ENCODE results near the gene UBE2J1.

UBE2J1 gene

GRCh38 chr6:89386917-89387491, 34.5 kb upstream of the UBE2J1 start:
- TF ChIP-seq ESRRG (CRISPR knock-in tag; IDR thresholded peaks at IDR 0.05): no peak
- TF ChIP-seq TOX (CRISPR knock-in tag; IDR thresholded peaks at IDR 0.05; ENCODE audit: borderline replicate concordance): no peak
- TF ChIP-seq ZNF8 (CRISPR knock-in tag; IDR thresholded peaks at IDR 0.05): no peak
- TF ChIP-seq ZFP30 (CRISPR knock-in tag; IDR thresholded peaks at IDR 0.05): no peak
- TF ChIP-seq ZFP3 (CRISPR knock-in tag; IDR thresholded peaks at IDR 0.05): no peak
- TF ChIP-seq ISL1 (CRISPR knock-in tag; IDR thresholded peaks at IDR 0.05): no peak
- TF ChIP-seq GLIS3 (CRISPR knock-in tag; IDR thresholded peaks at IDR 0.05): no peak
- TF ChIP-seq ARNTL (CRISPR knock-in tag; IDR thresholded peaks at IDR 0.05; ENCODE audit: borderline replicate concordance, low read depth): no peak
- TF ChIP-seq TCF4 (CRISPR knock-in tag; IDR thresholded peaks at IDR 0.05; ENCODE audit: borderline replicate concordance): no peak
- TF ChIP-seq, protein P1, sequence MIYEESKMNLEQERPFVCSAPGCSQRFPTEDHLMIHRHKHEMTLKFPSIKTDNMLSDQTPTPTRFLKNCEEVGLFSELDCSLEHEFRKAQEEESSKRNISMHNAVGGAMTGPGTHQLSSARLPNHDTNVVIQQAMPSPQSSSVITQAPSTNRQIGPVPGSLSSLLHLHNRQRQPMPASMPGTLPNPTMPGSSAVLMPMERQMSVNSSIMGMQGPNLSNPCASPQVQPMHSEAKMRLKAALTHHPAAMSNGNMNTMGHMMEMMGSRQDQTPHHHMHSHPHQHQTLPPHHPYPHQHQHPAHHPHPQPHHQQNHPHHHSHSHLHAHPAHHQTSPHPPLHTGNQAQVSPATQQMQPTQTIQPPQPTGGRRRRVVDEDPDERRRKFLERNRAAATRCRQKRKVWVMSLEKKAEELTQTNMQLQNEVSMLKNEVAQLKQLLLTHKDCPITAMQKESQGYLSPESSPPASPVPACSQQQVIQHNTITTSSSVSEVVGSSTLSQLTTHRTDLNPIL (CRISPR knock-in tag; IDR thresholded peaks at IDR 0.05; ENCODE audit: low read depth): no peak
- TF ChIP-seq SNAI2 (CRISPR knock-in tag; IDR thresholded peaks at IDR 0.05): no peak
- TF ChIP-seq, protein P2, sequence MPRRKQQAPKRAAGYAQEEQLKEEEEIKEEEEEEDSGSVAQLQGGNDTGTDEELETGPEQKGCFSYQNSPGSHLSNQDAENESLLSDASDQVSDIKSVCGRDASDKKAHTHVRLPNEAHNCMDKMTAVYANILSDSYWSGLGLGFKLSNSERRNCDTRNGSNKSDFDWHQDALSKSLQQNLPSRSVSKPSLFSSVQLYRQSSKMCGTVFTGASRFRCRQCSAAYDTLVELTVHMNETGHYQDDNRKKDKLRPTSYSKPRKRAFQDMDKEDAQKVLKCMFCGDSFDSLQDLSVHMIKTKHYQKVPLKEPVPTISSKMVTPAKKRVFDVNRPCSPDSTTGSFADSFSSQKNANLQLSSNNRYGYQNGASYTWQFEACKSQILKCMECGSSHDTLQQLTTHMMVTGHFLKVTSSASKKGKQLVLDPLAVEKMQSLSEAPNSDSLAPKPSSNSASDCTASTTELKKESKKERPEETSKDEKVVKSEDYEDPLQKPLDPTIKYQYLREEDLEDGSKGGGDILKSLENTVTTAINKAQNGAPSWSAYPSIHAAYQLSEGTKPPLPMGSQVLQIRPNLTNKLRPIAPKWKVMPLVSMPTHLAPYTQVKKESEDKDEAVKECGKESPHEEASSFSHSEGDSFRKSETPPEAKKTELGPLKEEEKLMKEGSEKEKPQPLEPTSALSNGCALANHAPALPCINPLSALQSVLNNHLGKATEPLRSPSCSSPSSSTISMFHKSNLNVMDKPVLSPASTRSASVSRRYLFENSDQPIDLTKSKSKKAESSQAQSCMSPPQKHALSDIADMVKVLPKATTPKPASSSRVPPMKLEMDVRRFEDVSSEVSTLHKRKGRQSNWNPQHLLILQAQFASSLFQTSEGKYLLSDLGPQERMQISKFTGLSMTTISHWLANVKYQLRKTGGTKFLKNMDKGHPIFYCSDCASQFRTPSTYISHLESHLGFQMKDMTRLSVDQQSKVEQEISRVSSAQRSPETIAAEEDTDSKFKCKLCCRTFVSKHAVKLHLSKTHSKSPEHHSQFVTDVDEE (CRISPR knock-in tag; IDR thresholded peaks at IDR 0.05): no peak
- TF ChIP-seq BACH2 (CRISPR knock-in tag; IDR thresholded peaks at IDR 0.05; ENCODE audit: borderline replicate concordance): no peak
- TF ChIP-seq POU6F1 (CRISPR knock-in tag; IDR thresholded peaks at IDR 0.05; ENCODE audit: borderline replicate concordance, low read depth): no peak
- no peak for TF ChIP-seq OSR1 (CRISPR knock-in tag; IDR thresholded peaks at IDR 0.05)
- no peak for TF ChIP-seq CSDC2 (CRISPR knock-in tag; IDR thresholded peaks at IDR 0.05)
- no peak for TF ChIP-seq RARB (CRISPR knock-in tag; IDR thresholded peaks at IDR 0.05)
- TF ChIP-seq ZNF565 (CRISPR knock-in tag; conservative IDR thresholded peaks at IDR 0.05; ENCODE audit: low read depth): no peak
- no peak for TF ChIP-seq PPARA (CRISPR knock-in tag; IDR thresholded peaks at IDR 0.05; ENCODE audit: borderline replicate concordance)
- TF ChIP-seq, protein P3, sequence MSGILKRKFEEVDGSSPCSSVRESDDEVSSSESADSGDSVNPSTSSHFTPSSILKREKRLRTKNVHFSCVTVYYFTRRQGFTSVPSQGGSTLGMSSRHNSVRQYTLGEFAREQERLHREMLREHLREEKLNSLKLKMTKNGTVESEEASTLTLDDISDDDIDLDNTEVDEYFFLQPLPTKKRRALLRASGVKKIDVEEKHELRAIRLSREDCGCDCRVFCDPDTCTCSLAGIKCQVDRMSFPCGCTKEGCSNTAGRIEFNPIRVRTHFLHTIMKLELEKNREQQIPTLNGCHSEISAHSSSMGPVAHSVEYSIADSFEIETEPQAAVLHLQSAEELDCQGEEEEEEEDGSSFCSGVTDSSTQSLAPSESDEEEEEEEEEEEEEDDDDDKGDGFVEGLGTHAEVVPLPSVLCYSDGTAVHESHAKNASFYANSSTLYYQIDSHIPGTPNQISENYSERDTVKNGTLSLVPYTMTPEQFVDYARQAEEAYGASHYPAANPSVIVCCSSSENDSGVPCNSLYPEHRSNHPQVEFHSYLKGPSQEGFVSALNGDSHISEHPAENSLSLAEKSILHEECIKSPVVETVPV (CRISPR knock-in tag; IDR thresholded peaks at IDR 0.05): no peak
- no peak for ATAC-seq

- no peak for TF ChIP-seq CSDC2 (CRISPR knock-in tag; IDR thresholded peaks at IDR 0.05)
- no peak for TF ChIP-seq ZNF565 (CRISPR knock-in tag; conservative IDR thresholded peaks at IDR 0.05; ENCODE audit: low read depth)
- no peak for TF ChIP-seq SNAI2 (CRISPR knock-in tag; IDR thresholded peaks at IDR 0.05)
- TF ChIP-seq, protein P3 (CRISPR knock-in tag; IDR thresholded peaks at IDR 0.05): no peak
- no peak for TF ChIP-seq RARB (CRISPR knock-in tag; IDR thresholded peaks at IDR 0.05)
- TF ChIP-seq PPARA (CRISPR knock-in tag; IDR thresholded peaks at IDR 0.05; ENCODE audit: borderline replicate concordance): no peak
- ATAC-seq: no peak
Observed at GRCh38 chr6:89385846-89386245, 33.3 kb upstream of the UBE2J1 start.

GRCh38 chr6:89385156-89385667, 32.7 kb upstream of the UBE2J1 start:
- no peak for ATAC-seq
- no peak for TF ChIP-seq ZC3H10 (CRISPR knock-in tag; IDR thresholded peaks at IDR 0.05)
- no peak for TF ChIP-seq TOX (CRISPR knock-in tag; IDR thresholded peaks at IDR 0.05; ENCODE audit: borderline replicate concordance)
- TF ChIP-seq, protein P1 (CRISPR knock-in tag; IDR thresholded peaks at IDR 0.05; ENCODE audit: low read depth): no peak
- TF ChIP-seq ZNF565 (CRISPR knock-in tag; conservative IDR thresholded peaks at IDR 0.05; ENCODE audit: low read depth): no peak
- TF ChIP-seq ESRRG (CRISPR knock-in tag; IDR thresholded peaks at IDR 0.05): no peak
- TF ChIP-seq POU6F1 (CRISPR knock-in tag; IDR thresholded peaks at IDR 0.05; ENCODE audit: borderline replicate concordance, low read depth): no peak
- no peak for TF ChIP-seq PPARA (CRISPR knock-in tag; IDR thresholded peaks at IDR 0.05; ENCODE audit: borderline replicate concordance)
- TF ChIP-seq ZFP30 (CRISPR knock-in tag; IDR thresholded peaks at IDR 0.05): no peak
- TF ChIP-seq, protein P3 (CRISPR knock-in tag; IDR thresholded peaks at IDR 0.05): no peak
- no peak for TF ChIP-seq ISL1 (CRISPR knock-in tag; IDR thresholded peaks at IDR 0.05)
- no peak for TF ChIP-seq CSDC2 (CRISPR knock-in tag; IDR thresholded peaks at IDR 0.05)

All from SK-N-SH treated with all-trans-retinoic acid at 6 μM for 48 hours (cell line).